Measurements from ENCODE around the gene ATP6V1B1. TPM values are rescaled to one million over a fixed set of nuclear protein-coding genes. Genes with fewer than 3 reads are reported as not detected.

The ATP6V1B1 gene
- total and polyA plus RNA-seq, 2 of the 13 experiments (the other 11 are each of a cell fraction or from before 2014, with no cell fraction given): 0.58 to 1.6 TPM

GRCh38 chr2:70905443-70906421 is 30.0 kb upstream of the ATP6V1B1 start:
- FAIRE-seq: no peak
- Histone ChIP-seq H3K4me3 (replicated peaks in 1 of 3; ENCODE audit: insufficient read depth in 1 of 3, low read depth in 2 of 3, low read length in 3 of 3) (no peak overlapping the region), H3K4me2 (ENCODE audit: low read depth, low read length) (no peak overlapping the region), H3K9me3 (ENCODE audit: low read length) (no peaks in the 10 kb centered on the region), H3K4me1 (ENCODE audit: insufficient read depth, low read length) (peaks cover 28% of the 10 kb centered on the region), H3K9ac (ENCODE audit: insufficient read depth, low read depth, low read length) (no peak overlapping the region), H3K27ac (ENCODE audit: extremely low read length, insufficient read depth, low read length) (no peak overlapping the region), H3K79me2 (ENCODE audit: insufficient read depth, low read length) (peaks cover 18% of the 10 kb centered on the region), H2AFZ (ENCODE audit: low read length) (no peak overlapping the region), H3K27me3 (ENCODE audit: control insufficient read depth in 1 of 2, insufficient read depth in 2 of 2, low read length in 2 of 2) (no peaks in the 10 kb centered on the region; a peak in 1 of 5 replicates), H4K20me1 (ENCODE audit: insufficient read depth, low read length) (no peaks in the 10 kb centered on the region; the same call in 1 of the 2 replicates), H3K36me3 (replicated peaks in 1 of 2; ENCODE audit: control insufficient read depth in 1 of 2, insufficient read depth in 2 of 2, low read length in 2 of 2) (no peaks in the 10 kb centered on the region; a peak in 2 of 5 replicates)
- intact Hi-C loops (cut with micrococcal nuclease; ENCODE audit: unreplicated experiment) (no loop called here), in situ Hi-C loops (cut with HindIII; ENCODE audit: extremely low pct_ligation_motif_present, low pct_unique_long_range_greater_than_20kb) (no loop called here)
- BruUV-seq (replicated peaks): no TSS peak
- DNase-seq (ENCODE audit: low spot score): no peak
- TF ChIP-seq NFKB2 (CRISPR knock-in tag; IDR thresholded peaks at IDR 0.05; ENCODE audit: borderline replicate concordance) (no peak), RBM22 (optimal IDR thresholded peaks at IDR 0.05; ENCODE audit: low read length) (peak; percentile 68), MAFF (IDR thresholded peaks at IDR 0.05; ENCODE audit: low read depth, low read length) (no peak)
- no peak for ATAC-seq
- 95% methylated on average over 18 of the region's 18 CpGs for WGBS (ENCODE audit: low lambda C conversion rate)
- ChIA-PET POLR2A (interaction anchor here (0.5 kb wide), 1 partner anchor 13 kb away, joined by 3 read pairs; no protein-coding TSS in a partner anchor), CTCF (ENCODE audit: low intra/inter-chr PET ratio, low total read pairs) (no interaction called here)

GRCh38 chr2:70906439-70907005 is 29.2 kb upstream of the ATP6V1B1 start:
- Histone ChIP-seq H3K9ac (ENCODE audit: insufficient read depth, low read depth, low read length) (no peak overlapping the region), H4K20me1 (ENCODE audit: insufficient read depth, low read length) (no peaks in the 10 kb centered on the region; the same call in 1 of the 2 replicates), H3K9me3 (ENCODE audit: low read length) (no peaks in the 10 kb centered on the region), H3K27me3 (ENCODE audit: control insufficient read depth in 1 of 2, insufficient read depth in 2 of 2, low read length in 2 of 2) (no peaks in the 10 kb centered on the region; a peak in 1 of 5 replicates), H3K4me3 (replicated peaks in 1 of 3; ENCODE audit: insufficient read depth in 1 of 3, low read depth in 2 of 3, low read length in 3 of 3) (no peak overlapping the region), H2AFZ (ENCODE audit: low read length) (no peak overlapping the region), H3K4me1 (ENCODE audit: insufficient read depth, low read length) (peaks cover 28% of the 10 kb centered on the region), H3K79me2 (ENCODE audit: insufficient read depth, low read length) (peaks cover 12% of the 10 kb centered on the region), H3K36me3 (replicated peaks in 1 of 2; ENCODE audit: control insufficient read depth in 1 of 2, insufficient read depth in 2 of 2, low read length in 2 of 2) (no peaks in the 10 kb centered on the region; a peak in 2 of 5 replicates), H3K4me2 (ENCODE audit: low read depth, low read length) (no peak overlapping the region), H3K27ac (ENCODE audit: extremely low read length, insufficient read depth, low read length) (no peak overlapping the region)
- intact Hi-C loops (cut with micrococcal nuclease; ENCODE audit: unreplicated experiment) (no loop called here), in situ Hi-C loops (cut with HindIII; ENCODE audit: extremely low pct_ligation_motif_present, low pct_unique_long_range_greater_than_20kb) (no loop called here)
- ChIA-PET POLR2A (no interaction called here), CTCF (ENCODE audit: low intra/inter-chr PET ratio, low total read pairs) (no interaction called here)
- no peak for ATAC-seq
- no peak for DNase-seq (ENCODE audit: low spot score)
- 74% methylated on average over 16 of the region's 16 CpGs for WGBS (ENCODE audit: low lambda C conversion rate)
- BruUV-seq (replicated peaks): no TSS peak
- FAIRE-seq: no peak
- TF ChIP-seq ZBTB38 (CRISPR knock-in tag; IDR thresholded peaks at IDR 0.05) (peak; percentile 52; the same call in 1 of the 2 replicates), KLF16 (CRISPR knock-in tag; IDR thresholded peaks at IDR 0.05) (no peak), HNF4A (CRISPR knock-in tag; IDR thresholded peaks at IDR 0.05) (peak; percentile 44), SNAI1 (CRISPR knock-in tag; IDR thresholded peaks at IDR 0.05; ENCODE audit: borderline replicate concordance) (no peak), HNRNPUL1 (IDR thresholded peaks at IDR 0.05; ENCODE audit: low read depth, low read length) (no peak), WIZ (CRISPR knock-in tag; IDR thresholded peaks at IDR 0.05) (no peak), RARA (CRISPR knock-in tag; IDR thresholded peaks at IDR 0.05) (peak; percentile 76), ATF6 (CRISPR knock-in tag; conservative IDR thresholded peaks at IDR 0.05) (no peak), ZNF614 (CRISPR knock-in tag; IDR thresholded peaks at IDR 0.05; ENCODE audit: borderline replicate concordance) (no peak)
- TF ChIP-seq, protein P1, sequence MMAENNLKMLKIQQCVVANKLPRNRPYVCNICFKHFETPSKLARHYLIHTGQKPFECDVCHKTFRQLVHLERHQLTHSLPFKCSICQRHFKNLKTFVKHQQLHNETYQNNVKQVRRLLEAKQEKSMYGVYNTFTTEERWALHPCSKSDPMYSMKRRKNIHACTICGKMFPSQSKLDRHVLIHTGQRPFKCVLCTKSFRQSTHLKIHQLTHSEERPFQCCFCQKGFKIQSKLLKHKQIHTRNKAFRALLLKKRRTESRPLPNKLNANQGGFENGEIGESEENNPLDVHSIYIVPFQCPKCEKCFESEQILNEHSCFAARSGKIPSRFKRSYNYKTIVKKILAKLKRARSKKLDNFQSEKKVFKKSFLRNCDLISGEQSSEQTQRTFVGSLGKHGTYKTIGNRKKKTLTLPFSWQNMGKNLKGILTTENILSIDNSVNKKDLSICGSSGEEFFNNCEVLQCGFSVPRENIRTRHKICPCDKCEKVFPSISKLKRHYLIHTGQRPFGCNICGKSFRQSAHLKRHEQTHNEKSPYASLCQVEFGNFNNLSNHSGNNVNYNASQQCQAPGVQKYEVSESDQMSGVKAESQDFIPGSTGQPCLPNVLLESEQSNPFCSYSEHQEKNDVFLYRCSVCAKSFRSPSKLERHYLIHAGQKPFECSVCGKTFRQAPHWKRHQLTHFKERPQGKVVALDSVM (CRISPR knock-in tag; IDR thresholded peaks at IDR 0.05): peak; percentile 84

Measured in HepG2 (cell line).